Neural progenitor cell (in vitro differentiated cells): ENCODE results near the gene CAV1. TPM values are rescaled to one million over a fixed set of nuclear protein-coding genes. Genes with fewer than 3 reads are reported as not detected.

ENCODE experiments used
- DNase-seq: peaks from one replicate; pipeline ENCODE4 v3.0.0-alpha.2; 2016; ENCODE audit warnings: low spot score
- H2AFZ ChIP-seq: fragments of 200-600 bp; sonication (generic); replicated peaks from 2 replicates; pipeline ENCODE4 v1.6.1; 2016; ENCODE audit warnings: antibody characterized with exemption
- H3F3A ChIP-seq: fragments of 200-600 bp; sonication (generic); 2 replicates; pipeline ENCODE4 v1.6.1; 2016; ENCODE audit warnings: antibody characterized with exemption, low read depth
- H3K27ac ChIP-seq: fragments of 200-600 bp; sonication (generic); 2 replicates; pipeline ENCODE4 v1.5.1; 2016; ENCODE audit warnings: mild to moderate bottlenecking
- H3K27me3 ChIP-seq: fragments of 200-600 bp; sonication (generic); 2 replicates; pipeline ENCODE4 v1.6.1; 2016; ENCODE audit warnings: mild to moderate bottlenecking, moderate library complexity
- H3K36me3 ChIP-seq: fragments of 200-600 bp; sonication (generic); 2 replicates; pipeline ENCODE4 v1.5.1; 2016
- H3K4me1 ChIP-seq: fragments of 200-600 bp; sonication (generic); 2 replicates; pipeline ENCODE4 v1.6.1; 2016; ENCODE audit warnings: mixed run types
- H3K4me2 ChIP-seq: fragments of 200-600 bp; sonication (generic); 2 replicates; pipeline ENCODE4 v1.6.1; 2016
- H3K4me3 ChIP-seq: fragments of 200-600 bp; sonication (generic); 2 replicates; pipeline ENCODE4 v1.5.1; 2016
- H3K79me2 ChIP-seq: fragments of 200-600 bp; sonication (generic); 2 replicates; pipeline ENCODE4 v1.6.1; 2016; ENCODE audit warnings: low read depth
- H3K9ac ChIP-seq: fragments of 200-600 bp; sonication (generic); 2 replicates; pipeline ENCODE4 v1.6.1; 2016
- H3K9me3 ChIP-seq: fragments of 200-600 bp; sonication (generic); 2 replicates; pipeline ENCODE4 v1.5.1; 2016; ENCODE audit warnings: low read depth
- H4K20me1 ChIP-seq: fragments of 200-600 bp; sonication (generic); 2 replicates; pipeline ENCODE4 v1.6.1; 2016; ENCODE audit warnings: low read depth
- H3K27ac Mint-ChIP-seq: 3 replicates; pipeline ENCODE4 v1.8.0; 2021; ENCODE audit warnings: mixed read lengths
- H3K27me3 Mint-ChIP-seq: 2 replicates; pipeline ENCODE4 v1.8.0; 2022; ENCODE audit warnings: low read depth, mild to moderate bottlenecking, inconsistent platforms, moderate library complexity, mixed read lengths; ENCODE audit not compliant: insufficient read depth
- H3K36me3 Mint-ChIP-seq: 3 replicates; pipeline ENCODE4 v1.8.0; 2021; ENCODE audit warnings: mixed read lengths
- H3K4me1 Mint-ChIP-seq: 3 replicates; pipeline ENCODE4 v1.8.0; 2021; ENCODE audit warnings: mixed read lengths
- H3K4me3 Mint-ChIP-seq: 3 replicates; pipeline ENCODE4 v1.8.0; 2021; ENCODE audit warnings: mild to moderate bottlenecking, moderate library complexity, mixed read lengths
- H3K9me3 Mint-ChIP-seq: 3 replicates; pipeline ENCODE4 v1.8.0; 2020; ENCODE audit warnings: mixed read lengths
- EZH2 ChIP-seq: fragments of 200-600 bp; sonication (generic); IDR thresholded peaks from 2 replicates; pipeline ENCODE4 v1.6.1; 2017; ENCODE audit warnings: antibody characterized with exemption, mild to moderate bottlenecking, moderate library complexity
- EZH2phosphoT487 ChIP-seq: fragments of 200-600 bp; sonication (generic); IDR thresholded peaks from 2 replicates; pipeline ENCODE4 v1.6.1; 2017; ENCODE audit warnings: antibody characterized with exemption
- total RNA-seq: library from RNA; depleted of rRNA; stranded (reverse); fragments of >200 nt; gene quantifications from 2 replicates; pipeline ENCODE4 v1.2.3, GENCODE V29; 2015; ENCODE audit warnings: low replicate concordance
- TF ChIP-seq, protein P1 (sequence below): fragments of 200-600 bp; sonication (generic); IDR thresholded peaks from 2 replicates; pipeline ENCODE4 v1.5.1; 2017; ENCODE audit warnings: antibody characterized with exemption, mild to moderate bottlenecking

CAV1 gene
- total RNA-seq, 1 donor from 2014 or later: 0.19 TPM

DNA sequence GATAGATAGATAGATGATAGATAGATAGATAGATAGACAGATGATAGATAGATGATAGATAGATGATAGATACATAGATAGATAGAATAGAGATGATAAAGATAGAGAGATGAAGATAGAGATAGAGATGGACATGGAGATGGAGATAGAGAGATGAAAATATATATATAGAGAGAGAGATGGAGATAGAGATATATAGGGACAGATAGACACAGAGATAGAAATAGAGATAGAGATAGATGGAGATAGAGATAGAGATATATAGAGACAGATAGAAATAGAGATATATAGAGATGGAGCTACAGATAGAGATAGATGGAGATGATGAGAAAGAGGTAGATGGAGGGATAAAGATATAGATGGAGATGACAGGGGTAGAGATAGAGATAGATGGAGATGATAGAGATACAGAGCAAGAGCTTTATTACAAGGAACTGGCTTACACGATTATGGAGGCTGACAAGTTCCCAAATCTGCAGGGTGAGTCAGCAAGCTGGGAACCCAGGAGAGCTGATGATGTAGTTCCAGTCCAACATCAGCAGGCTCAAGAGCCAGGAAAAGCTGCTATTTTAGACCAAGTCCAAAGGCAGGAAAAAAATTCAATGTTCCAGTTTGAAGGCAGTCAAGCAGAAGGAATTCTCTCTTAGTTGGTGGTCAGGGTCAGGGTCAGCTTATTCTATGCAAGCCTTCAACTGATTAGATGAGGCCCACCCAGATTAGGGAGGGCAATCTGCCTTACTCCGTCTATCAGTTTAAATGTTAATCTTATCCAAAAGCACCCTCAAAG lies 37.1 kb downstream of the CAV1 start:
- Histone ChIP-seq H3K4me1 (peaks cover 15% of the 10 kb centered on the region), H3K4me2 (no peak overlapping the region), H3K27me3 (no peaks in the 10 kb centered on the region), H3K9ac (no peak overlapping the region), H3K27ac (no peak overlapping the region), H3F3A (no peaks in the 10 kb centered on the region), H3K9me3 (no peaks in the 10 kb centered on the region), H3K36me3 (no peaks in the 10 kb centered on the region), H2AFZ (no peak overlapping the region), H4K20me1 (no peaks in the 10 kb centered on the region), H3K79me2 (no peaks in the 10 kb centered on the region), H3K4me3 (no peak overlapping the region)
- Mint-ChIP-seq H3K4me1 (peaks cover 11% of the 10 kb centered on the region), H3K27me3 (no peaks in the 10 kb centered on the region), H3K9me3 (no peaks in the 10 kb centered on the region), H3K36me3 (no peaks in the 10 kb centered on the region), H3K27ac (no peak overlapping the region), H3K4me3 (no peak overlapping the region)
- no peak for DNase-seq
- TF ChIP-seq, protein P1, sequence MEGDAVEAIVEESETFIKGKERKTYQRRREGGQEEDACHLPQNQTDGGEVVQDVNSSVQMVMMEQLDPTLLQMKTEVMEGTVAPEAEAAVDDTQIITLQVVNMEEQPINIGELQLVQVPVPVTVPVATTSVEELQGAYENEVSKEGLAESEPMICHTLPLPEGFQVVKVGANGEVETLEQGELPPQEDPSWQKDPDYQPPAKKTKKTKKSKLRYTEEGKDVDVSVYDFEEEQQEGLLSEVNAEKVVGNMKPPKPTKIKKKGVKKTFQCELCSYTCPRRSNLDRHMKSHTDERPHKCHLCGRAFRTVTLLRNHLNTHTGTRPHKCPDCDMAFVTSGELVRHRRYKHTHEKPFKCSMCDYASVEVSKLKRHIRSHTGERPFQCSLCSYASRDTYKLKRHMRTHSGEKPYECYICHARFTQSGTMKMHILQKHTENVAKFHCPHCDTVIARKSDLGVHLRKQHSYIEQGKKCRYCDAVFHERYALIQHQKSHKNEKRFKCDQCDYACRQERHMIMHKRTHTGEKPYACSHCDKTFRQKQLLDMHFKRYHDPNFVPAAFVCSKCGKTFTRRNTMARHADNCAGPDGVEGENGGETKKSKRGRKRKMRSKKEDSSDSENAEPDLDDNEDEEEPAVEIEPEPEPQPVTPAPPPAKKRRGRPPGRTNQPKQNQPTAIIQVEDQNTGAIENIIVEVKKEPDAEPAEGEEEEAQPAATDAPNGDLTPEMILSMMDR: no peak
- TF ChIP-seq EZH2 (no peak), EZH2phosphoT487 (no peak)

DNA sequence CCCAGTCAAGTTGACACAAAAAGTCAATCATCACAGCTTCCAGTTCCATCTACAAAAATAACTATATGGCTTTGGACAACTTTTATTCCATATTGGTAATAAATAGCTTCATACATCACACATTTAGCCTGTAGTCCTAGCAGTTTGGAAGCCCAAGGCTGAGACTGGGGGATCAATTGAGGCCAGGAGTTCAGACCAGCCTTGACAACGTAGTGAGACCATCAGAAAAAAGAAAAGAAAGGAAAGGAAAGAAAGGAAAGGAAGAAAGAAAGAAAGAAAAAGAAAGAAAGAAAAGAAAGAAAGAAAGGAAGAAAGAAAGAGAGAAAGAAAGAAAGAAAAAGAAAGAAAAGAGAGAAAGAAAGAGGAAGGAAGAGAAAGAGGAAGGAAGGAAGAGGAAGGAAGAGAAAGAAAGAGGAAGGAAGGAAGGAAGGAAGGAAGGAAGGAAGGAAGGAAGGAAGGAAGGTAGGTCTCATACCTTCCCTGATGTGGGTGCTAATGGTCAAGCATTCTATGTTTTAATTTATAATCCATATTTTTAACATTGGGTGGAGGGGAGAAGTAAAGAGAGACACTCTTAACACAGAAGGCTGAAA lies 37.8 kb downstream of the CAV1 start:
- Mint-ChIP-seq H3K36me3 (no peaks in the 10 kb centered on the region), H3K4me1 (peaks cover 11% of the 10 kb centered on the region), H3K9me3 (no peaks in the 10 kb centered on the region), H3K4me3 (no peak overlapping the region), H3K27me3 (no peaks in the 10 kb centered on the region), H3K27ac (no peak overlapping the region)
- Histone ChIP-seq H3K4me1 (peaks cover 11% of the 10 kb centered on the region), H3K4me3 (no peak overlapping the region), H3K27ac (no peak overlapping the region), H4K20me1 (no peaks in the 10 kb centered on the region), H2AFZ (no peak overlapping the region), H3F3A (no peaks in the 10 kb centered on the region), H3K36me3 (no peaks in the 10 kb centered on the region), H3K4me2 (no peak overlapping the region), H3K9me3 (no peaks in the 10 kb centered on the region), H3K79me2 (no peaks in the 10 kb centered on the region), H3K27me3 (no peaks in the 10 kb centered on the region), H3K9ac (no peak overlapping the region)
- TF ChIP-seq EZH2phosphoT487 (no peak), EZH2 (no peak)
- TF ChIP-seq, protein P1: no peak
- no peak for DNase-seq

DNA sequence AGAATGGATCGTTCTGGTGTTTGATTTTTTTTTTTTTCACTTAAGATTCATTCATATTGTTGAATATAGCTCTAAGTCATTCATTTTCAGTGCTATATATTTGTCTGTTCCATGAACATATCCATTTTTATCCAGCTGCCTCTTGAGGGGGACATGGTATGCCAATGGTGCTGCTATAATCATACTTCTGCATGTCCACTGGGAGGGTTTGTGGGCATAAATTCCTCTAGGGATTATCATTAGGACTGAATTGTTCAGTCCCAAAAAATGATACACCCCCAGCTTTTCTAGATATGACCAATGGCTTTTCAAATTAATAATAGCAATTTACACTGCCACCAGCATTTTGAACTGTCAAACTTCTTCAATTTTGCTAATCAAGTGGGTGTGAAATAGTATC lies 41.1 kb downstream of the CAV1 start:
- no peaks in the 10 kb centered on the region for H3K9me3 ChIP-seq
- no peak overlapping the region for H3K27ac Mint-ChIP-seq
- H3K36me3 ChIP-seq: no peaks in the 10 kb centered on the region
- no peak for TF ChIP-seq EZH2phosphoT487
- TF ChIP-seq, protein P1: no peak
- no peak for TF ChIP-seq EZH2
- no peaks in the 10 kb centered on the region for H3K36me3 Mint-ChIP-seq
- H3K79me2 ChIP-seq: no peaks in the 10 kb centered on the region
- H3K9ac ChIP-seq: no peak overlapping the region
- H3F3A ChIP-seq: no peaks in the 10 kb centered on the region
- no peak overlapping the region for H3K4me3 ChIP-seq
- H3K9me3 Mint-ChIP-seq: no peaks in the 10 kb centered on the region
- H3K4me2 ChIP-seq: no peak overlapping the region
- H3K27me3 ChIP-seq: no peaks in the 10 kb centered on the region
- H3K4me1 Mint-ChIP-seq: no peaks in the 10 kb centered on the region
- H3K27me3 Mint-ChIP-seq: no peaks in the 10 kb centered on the region
- no peak overlapping the region for H3K27ac ChIP-seq
- no peaks in the 10 kb centered on the region for H3K4me1 ChIP-seq
- H2AFZ ChIP-seq: no peak overlapping the region
- H3K4me3 Mint-ChIP-seq: no peak overlapping the region
- no peak for DNase-seq
- H4K20me1 ChIP-seq: no peaks in the 10 kb centered on the region
